ENCODE data around the gene OSBPL5.

DNA sequence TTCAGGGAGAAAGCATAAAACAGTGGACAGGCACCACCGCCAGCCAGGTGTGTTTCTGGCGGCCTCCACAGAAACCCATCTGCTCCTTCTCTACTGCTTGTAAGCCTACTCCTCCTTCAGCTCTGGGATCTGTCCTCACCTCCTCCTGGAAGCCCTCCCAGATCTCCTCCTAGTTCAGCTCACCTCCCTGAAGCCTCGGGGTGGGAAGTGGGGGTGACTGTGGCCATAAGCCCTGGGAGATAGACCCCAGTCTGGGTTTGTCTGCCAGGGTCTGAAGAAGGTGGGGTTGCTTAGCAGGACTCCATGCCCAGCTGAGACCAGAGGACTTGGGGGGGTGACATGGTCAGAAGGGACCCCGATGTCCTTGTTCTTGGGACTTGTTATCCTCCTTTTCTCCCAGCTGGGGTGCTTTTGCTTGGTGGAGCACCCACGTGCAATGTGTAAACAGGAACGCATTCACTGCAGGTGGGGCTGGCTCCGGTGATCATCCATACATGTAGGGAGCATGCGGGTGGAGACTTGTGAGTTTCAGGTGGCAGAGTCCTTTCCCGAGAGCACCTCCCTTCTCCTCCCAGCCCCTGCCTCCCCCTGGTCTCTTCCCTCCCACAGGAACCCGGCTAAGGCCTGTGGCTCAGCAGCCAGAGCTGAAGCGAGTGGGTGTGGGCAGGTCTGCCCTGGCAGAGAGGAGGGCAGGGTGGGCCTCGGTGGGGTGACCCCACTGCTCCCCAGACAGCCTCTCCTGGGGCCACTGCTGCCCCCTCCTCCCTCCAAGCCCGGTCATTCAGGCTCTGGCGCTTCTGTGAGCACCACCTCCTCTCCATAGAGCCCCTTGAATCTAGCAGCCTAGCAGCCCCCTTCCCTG lies 27.6 kb upstream of the OSBPL5 start:
- TF ChIP-seq CTCF (IDR thresholded peaks at IDR 0.05) (no peak), ZFX (IDR thresholded peaks at IDR 0.05; ENCODE audit: borderline replicate concordance) (no peak)
